ENCODE data around the gene NCKIPSD. TPM values are rescaled to one million over a fixed set of nuclear protein-coding genes. Genes with fewer than 3 reads are reported as not detected.

Gene NCKIPSD
- total and polyA plus RNA-seq, 7 experiments from 2014 or later, result 8.6 to 42.1 (median 20.3) TPM

GRCh38 chr3:48660800-48661400 is 24.8 kb downstream of the NCKIPSD start:
- CTCF ChIA-PET, result no interaction called here
- H3K27me3 Mint-ChIP-seq, result peaks cover 4 to 21% (median 13%) of the 10 kb centered on the region in 5 donors
- H3K4me1 ChIP-seq (ENCODE audit: control insufficient read depth in 2 of 2, insufficient read depth in 2 of 2, low read length in 2 of 2), result peaks cover 19 to 21% of the 10 kb centered on the region in 2 donors
- no peaks in the 10 kb centered on the region for H3K9me3 ChIP-seq (ENCODE audit: control insufficient read depth in 2 of 3, low read length in 3 of 3)
- H3K4me3 Mint-ChIP-seq, result peak overlapping the region in 3 of 10 donors; percentile 33 to 80 (median 49)
- no peak overlapping the region for H3K27ac Mint-ChIP-seq
- POLR2A ChIA-PET, result no interaction called here
- ATAC-seq, result no peak
- peaks cover 0 to 15% of the 10 kb centered on the region in 2 donors for H3K27me3 ChIP-seq (ENCODE audit: control insufficient read depth in 2 of 2, insufficient read depth in 2 of 2, low read length in 2 of 2)
- H3K36me3 Mint-ChIP-seq, result peaks cover 0 to 4% (median 0%) of the 10 kb centered on the region in 5 donors
- H3K9me3 Mint-ChIP-seq, result peaks cover 0 to 6% (median 0%) of the 10 kb centered on the region in 11 donors
- H3K27ac ChIP-seq (ENCODE audit: low read depth, low read length), result no peak overlapping the region
- no peak for DNase-seq
- H3K36me3 ChIP-seq (ENCODE audit: control insufficient read depth in 2 of 3, insufficient read depth in 3 of 3, low read length in 3 of 3), result no peaks in the 10 kb centered on the region
- H3K4me1 Mint-ChIP-seq, result peaks cover 6 to 37% (median 18%) of the 10 kb centered on the region in 7 donors
- intact Hi-C loops (cut with micrococcal nuclease), result loop anchor here in 1 of 2 donors (10.0 kb wide), 1 partner anchor 416 kb away; the partner anchor contains the start of gene ZNF589
- no peak overlapping the region for H3K4me3 ChIP-seq (ENCODE audit: low read length)

GRCh38 chr3:48656841-48657281 is 28.9 kb downstream of the NCKIPSD start:
- intact Hi-C loops (cut with micrococcal nuclease), result loop anchor here (1.0 to 5.0 kb wide), 11 partner anchors 7 to 470 kb away; partner anchors contain the start of genes SLC26A6 (in 2 of the 2), UQCRC1 (in 2 of the 2), CDC25A (in 1 of the 2) and IP6K2 (in 1 of the 2)
- H3K27ac ChIP-seq (ENCODE audit: low read depth, low read length), result peak overlapping the region; percentile 65
- peak; percentile 8 for ATAC-seq

GRCh38 chr3:48656061-48656840 is 29.5 kb downstream of the NCKIPSD start:
- Histone ChIP-seq H3K4me3 (ENCODE audit: low read length) (peak overlapping the region; percentile 70), H3K27me3 (ENCODE audit: control insufficient read depth in 2 of 2, insufficient read depth in 2 of 2, low read length in 2 of 2) (no peaks in the 10 kb centered on the region), H3K36me3 (ENCODE audit: control insufficient read depth in 2 of 3, insufficient read depth in 3 of 3, low read length in 3 of 3) (no peaks in the 10 kb centered on the region), H3K4me1 (ENCODE audit: control insufficient read depth in 2 of 2, insufficient read depth in 2 of 2, low read length in 2 of 2) (peaks cover 12 to 14% of the 10 kb centered on the region in 2 donors), H3K27ac (ENCODE audit: low read depth, low read length) (peak overlapping the region; percentile 65), H3K9me3 (ENCODE audit: control insufficient read depth in 2 of 3, low read length in 3 of 3) (no peaks in the 10 kb centered on the region)
- Mint-ChIP-seq H3K36me3 (peaks cover 0 to 2% (median 0%) of the 10 kb centered on the region in 5 donors), H3K27me3 (peaks cover 0 to 15% (median 5%) of the 10 kb centered on the region in 5 donors), H3K27ac (peak overlapping the region; percentile 42 to 88 (median 79)), H3K4me1 (peaks cover 6 to 23% (median 9%) of the 10 kb centered on the region in 7 donors), H3K4me3 (peak overlapping the region; percentile 67 to 86 (median 80)), H3K9me3 (peaks cover 0 to 4% (median 0%) of the 10 kb centered on the region in 11 donors)
- DNase-seq (peak; percentile 75 to 87 (median 86)), ATAC-seq (peak; percentile 90)
- ChIA-PET CTCF (interaction anchor here (0.6 to 1.0 kb wide), 3 partner anchors 21 to 462 kb away, joined by 3 to 4 read pairs (median 3); partner anchors contain the start of gene SLC26A6), POLR2A (interaction anchor here (0.9 to 2.2 kb wide), 2 partner anchors 21 to 22 kb away, joined by 3 to 8 read pairs; partner anchors contain the start of gene SLC26A6)
- intact Hi-C loops (cut with micrococcal nuclease), result loop anchor here (1.0 to 5.0 kb wide), 11 partner anchors 8 to 469 kb away; partner anchors contain the start of genes SLC26A6 (in 2 of the 2), UQCRC1 (in 2 of the 2), CDC25A (in 1 of the 2) and IP6K2 (in 1 of the 2)

More at GRCh38 chr3:48656841-48657281, 28.9 kb downstream of the NCKIPSD start:
- CTCF ChIA-PET, result interaction anchor here (0.8 to 1.0 kb wide), 2 partner anchors 22 to 461 kb away, joined by 3 to 4 read pairs; partner anchors contain the start of gene SLC26A6
- Histone ChIP-seq H3K4me1 (ENCODE audit: control insufficient read depth in 2 of 2, insufficient read depth in 2 of 2, low read length in 2 of 2) (peaks cover 14 to 16% of the 10 kb centered on the region in 2 donors), H3K4me3 (ENCODE audit: low read length) (peak overlapping the region; percentile 70), H3K27me3 (ENCODE audit: control insufficient read depth in 2 of 2, insufficient read depth in 2 of 2, low read length in 2 of 2) (no peaks in the 10 kb centered on the region), H3K9me3 (ENCODE audit: control insufficient read depth in 2 of 3, low read length in 3 of 3) (no peaks in the 10 kb centered on the region), H3K36me3 (ENCODE audit: control insufficient read depth in 2 of 3, insufficient read depth in 3 of 3, low read length in 3 of 3) (no peaks in the 10 kb centered on the region)
- Mint-ChIP-seq H3K27me3 (peaks cover 2 to 15% (median 5%) of the 10 kb centered on the region in 5 donors), H3K27ac (peak overlapping the region in 5 of 9 donors; percentile 12 to 82 (median 38)), H3K4me1 (peaks cover 6 to 28% (median 11%) of the 10 kb centered on the region in 7 donors), H3K4me3 (peak overlapping the region; percentile 65 to 82 (median 76)), H3K9me3 (peaks cover 0 to 5% (median 0%) of the 10 kb centered on the region in 11 donors), H3K36me3 (peaks cover 0 to 2% (median 0%) of the 10 kb centered on the region in 5 donors)
- POLR2A ChIA-PET, result interaction anchor here (0.9 to 2.2 kb wide), 2 partner anchors 21 to 23 kb away, joined by 3 to 8 read pairs; partner anchors contain the start of gene SLC26A6
- peak in 5 of 9 donors; percentile 17 to 48 (median 38) for DNase-seq

- Mint-ChIP-seq H3K9me3 (peaks cover 0 to 4% (median 0%) of the 10 kb centered on the region in 11 donors), H3K27me3 (peaks cover 0 to 15% (median 5%) of the 10 kb centered on the region in 5 donors), H3K36me3 (peaks cover 0 to 2% (median 0%) of the 10 kb centered on the region in 5 donors), H3K27ac (peak overlapping the region; percentile 42 to 88 (median 81)), H3K4me3 (peak overlapping the region; percentile 67 to 86 (median 80)), H3K4me1 (peaks cover 8 to 23% (median 10%) of the 10 kb centered on the region in 7 donors)
- no peaks in the 10 kb centered on the region for H3K9me3 ChIP-seq (ENCODE audit: control insufficient read depth in 2 of 3, low read length in 3 of 3)
- POLR2A ChIA-PET, result interaction anchor here (2.2 kb wide), 1 partner anchor 20 kb away, joined by 8 read pairs; the partner anchor contains the start of gene SLC26A6
- DNase-seq (peak in 8 of 9 donors; percentile 30 to 73 (median 54)), ATAC-seq (peak; percentile 19)
- CTCF ChIA-PET, result interaction anchor here (0.6 kb wide), 1 partner anchor 219 kb away, joined by 3 read pairs; no protein-coding TSS in a partner anchor
- H3K36me3 ChIP-seq (ENCODE audit: control insufficient read depth in 2 of 3, insufficient read depth in 3 of 3, low read length in 3 of 3), result no peaks in the 10 kb centered on the region
- peak overlapping the region; percentile 70 for H3K4me3 ChIP-seq (ENCODE audit: low read length)
- peaks cover 10 to 14% of the 10 kb centered on the region in 2 donors for H3K4me1 ChIP-seq (ENCODE audit: control insufficient read depth in 2 of 2, insufficient read depth in 2 of 2, low read length in 2 of 2)
- intact Hi-C loops (cut with micrococcal nuclease), result loop anchor here (1.0 to 5.0 kb wide), 11 partner anchors 9 to 468 kb away; partner anchors contain the start of genes SLC26A6 (in 2 of the 2), UQCRC1 (in 2 of the 2), CDC25A (in 1 of the 2) and IP6K2 (in 1 of the 2)
- H3K27ac ChIP-seq (ENCODE audit: low read depth, low read length), result peak overlapping the region; percentile 65
- no peaks in the 10 kb centered on the region for H3K27me3 ChIP-seq (ENCODE audit: control insufficient read depth in 2 of 2, insufficient read depth in 2 of 2, low read length in 2 of 2)
These were observed 30.1 kb downstream of the NCKIPSD start for GRCh38 chr3:48655606-48656005.

DNA sequence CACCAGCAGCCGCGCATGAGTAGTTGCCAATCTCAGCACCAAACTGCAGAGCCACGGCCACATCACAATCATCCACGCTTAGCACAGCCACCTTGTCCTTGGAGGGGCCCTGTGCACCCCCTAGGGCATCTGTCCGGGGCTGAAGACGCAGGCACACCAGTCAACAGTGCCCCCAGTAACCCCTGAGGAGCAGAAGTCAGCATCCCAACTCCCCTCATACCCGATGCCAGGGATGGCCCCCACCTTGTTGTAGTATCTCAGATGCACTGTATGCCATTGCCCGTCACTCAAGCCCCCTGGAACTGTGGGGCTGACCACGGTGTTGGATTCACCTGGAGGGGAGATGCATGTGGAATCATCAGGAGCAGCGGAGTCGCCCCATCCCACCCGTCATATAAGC is 30.7 kb downstream of the NCKIPSD start:
- no peak for ATAC-seq
- Histone ChIP-seq H3K36me3 (ENCODE audit: control insufficient read depth in 2 of 3, insufficient read depth in 3 of 3, low read length in 3 of 3) (no peaks in the 10 kb centered on the region), H3K9me3 (ENCODE audit: control insufficient read depth in 2 of 3, low read length in 3 of 3) (no peaks in the 10 kb centered on the region), H3K4me3 (ENCODE audit: low read length) (peak overlapping the region; percentile 14), H3K27me3 (ENCODE audit: control insufficient read depth in 2 of 2, insufficient read depth in 2 of 2, low read length in 2 of 2) (no peaks in the 10 kb centered on the region), H3K27ac (ENCODE audit: low read depth, low read length) (peak overlapping the region; percentile 65), H3K4me1 (ENCODE audit: control insufficient read depth in 2 of 2, insufficient read depth in 2 of 2, low read length in 2 of 2) (peaks cover 10 to 14% of the 10 kb centered on the region in 2 donors)
- CTCF ChIA-PET, result interaction anchor here (0.6 kb wide), 1 partner anchor 219 kb away, joined by 3 read pairs; no protein-coding TSS in a partner anchor
- intact Hi-C loops (cut with micrococcal nuclease), result loop anchor here in 1 of 2 donors (5.0 kb wide), 1 partner anchor 468 kb away; the partner anchor contains the start of gene CDC25A
- no peak for DNase-seq
- Mint-ChIP-seq H3K36me3 (peaks cover 0 to 2% (median 0%) of the 10 kb centered on the region in 5 donors), H3K27ac (peak overlapping the region in 8 of 9 donors; percentile 33 to 88 (median 82)), H3K27me3 (peaks cover 0 to 11% (median 5%) of the 10 kb centered on the region in 5 donors), H3K9me3 (peaks cover 0 to 4% (median 0%) of the 10 kb centered on the region in 11 donors), H3K4me1 (peaks cover 4 to 21% (median 10%) of the 10 kb centered on the region in 7 donors), H3K4me3 (peak overlapping the region; percentile 62 to 86 (median 75))
- POLR2A ChIA-PET, result no interaction called here
